OCI-LY7 (cell line): ENCODE data around the gene NGDN.

Experiments
- CTCF ChIP-seq: fragments of 200-600 bp; sonication (generic); conservative IDR thresholded peaks from 2 replicates; pipeline ENCODE4 v1.5.1; 2014; ENCODE audit warnings: mild to moderate bottlenecking, antibody characterized with exemption, low read length, moderate library complexity, mixed read lengths
- EZH2phosphoT487 ChIP-seq: fragments of 200-600 bp; sonication (generic); IDR thresholded peaks from 2 replicates; pipeline ENCODE4 v1.6.1; 2018; ENCODE audit warnings: low read depth, borderline replicate concordance, mild to moderate bottlenecking, mixed run types, antibody characterized with exemption, low read length, moderate library complexity, mixed read lengths

- no peak for TF ChIP-seq CTCF
- no peak for TF ChIP-seq EZH2phosphoT487
These were observed 42.7 kb downstream of the NGDN start for GRCh38 chr14:23512156-23512555.
